HK-2 (cell line): Measurements from ENCODE around the gene ACAT2.
"Not testable (repeated sequence)": the region's sequence is repeated elsewhere in the genome, so short reads cannot be mapped to it uniquely, and the experiment has no call there.

Experiments
- DNase-seq: peaks from one replicate; pipeline ENCODE4 v3.0.0-alpha.2; 2018; ENCODE audit not compliant: unreplicated experiment

The ACAT2 gene

GRCh38 chr6:159730332-159730676, 31.5 kb upstream of the ACAT2 start:
- DNase-seq: no peak

GRCh38 chr6:159732550-159732949, 29.3 kb upstream of the ACAT2 start:
- DNase-seq: not testable (repeated sequence)

GRCh38 chr6:159733395-159733794, 28.4 kb upstream of the ACAT2 start:
- DNase-seq: not testable (repeated sequence)

- no peak for DNase-seq
Observed at GRCh38 chr6:159736908-159737307, 24.9 kb upstream of the ACAT2 start.

- no peak for DNase-seq
Observed at GRCh38 chr6:159739341-159739740, 22.5 kb upstream of the ACAT2 start.

- no peak for DNase-seq
Observed at GRCh38 chr6:159742165-159742564, 19.7 kb upstream of the ACAT2 start.

GRCh38 chr6:159745081-159745480, 16.8 kb upstream of the ACAT2 start:
- no peak for DNase-seq

GRCh38 chr6:159746759-159747158, 15.1 kb upstream of the ACAT2 start:
- DNase-seq: no peak

- DNase-seq: not testable (repeated sequence)
Observed at GRCh38 chr6:159748127-159748526, 13.7 kb upstream of the ACAT2 start.

- DNase-seq: no peak
Observed at GRCh38 chr6:159751448-159751847, 10.4 kb upstream of the ACAT2 start.

- DNase-seq: no peak
Observed at GRCh38 chr6:159753081-159753872, 8.6 kb upstream of the ACAT2 start.

- DNase-seq: no peak
Observed at GRCh38 chr6:159754401-159754800, 7.4 kb upstream of the ACAT2 start.

GRCh38 chr6:159754959-159755914, 6.6 kb upstream of the ACAT2 start:
- no peak for DNase-seq

GRCh38 chr6:159756508-159756907, 5.3 kb upstream of the ACAT2 start:
- no peak for DNase-seq

GRCh38 chr6:159758031-159759001, 3.5 kb upstream of the ACAT2 start:
- DNase-seq: peak; percentile 66

- DNase-seq: no peak
Observed at GRCh38 chr6:159759645-159760044, 2.2 kb upstream of the ACAT2 start.

- peak; percentile 70 for DNase-seq
Observed at GRCh38 chr6:159760602-159761057, 1.2 kb upstream of the ACAT2 start.

GRCh38 chr6:159761129-159761872, 544 bp upstream of the ACAT2 start:
- no peak for DNase-seq

GRCh38 chr6:159762681-159763293, 942 bp downstream of the ACAT2 start:
- no peak for DNase-seq

GRCh38 chr6:159766906-159767305, 5.1 kb downstream of the ACAT2 start:
- DNase-seq: no peak
